ENCODE results near the gene SCYL2. TPM values are rescaled to one million over a fixed set of nuclear protein-coding genes. Genes with fewer than 3 reads are reported as not detected.
A peak's percentile ranks its signal among the peaks of the same experiment; 100 is the strongest.

Gene SCYL2, protein sequence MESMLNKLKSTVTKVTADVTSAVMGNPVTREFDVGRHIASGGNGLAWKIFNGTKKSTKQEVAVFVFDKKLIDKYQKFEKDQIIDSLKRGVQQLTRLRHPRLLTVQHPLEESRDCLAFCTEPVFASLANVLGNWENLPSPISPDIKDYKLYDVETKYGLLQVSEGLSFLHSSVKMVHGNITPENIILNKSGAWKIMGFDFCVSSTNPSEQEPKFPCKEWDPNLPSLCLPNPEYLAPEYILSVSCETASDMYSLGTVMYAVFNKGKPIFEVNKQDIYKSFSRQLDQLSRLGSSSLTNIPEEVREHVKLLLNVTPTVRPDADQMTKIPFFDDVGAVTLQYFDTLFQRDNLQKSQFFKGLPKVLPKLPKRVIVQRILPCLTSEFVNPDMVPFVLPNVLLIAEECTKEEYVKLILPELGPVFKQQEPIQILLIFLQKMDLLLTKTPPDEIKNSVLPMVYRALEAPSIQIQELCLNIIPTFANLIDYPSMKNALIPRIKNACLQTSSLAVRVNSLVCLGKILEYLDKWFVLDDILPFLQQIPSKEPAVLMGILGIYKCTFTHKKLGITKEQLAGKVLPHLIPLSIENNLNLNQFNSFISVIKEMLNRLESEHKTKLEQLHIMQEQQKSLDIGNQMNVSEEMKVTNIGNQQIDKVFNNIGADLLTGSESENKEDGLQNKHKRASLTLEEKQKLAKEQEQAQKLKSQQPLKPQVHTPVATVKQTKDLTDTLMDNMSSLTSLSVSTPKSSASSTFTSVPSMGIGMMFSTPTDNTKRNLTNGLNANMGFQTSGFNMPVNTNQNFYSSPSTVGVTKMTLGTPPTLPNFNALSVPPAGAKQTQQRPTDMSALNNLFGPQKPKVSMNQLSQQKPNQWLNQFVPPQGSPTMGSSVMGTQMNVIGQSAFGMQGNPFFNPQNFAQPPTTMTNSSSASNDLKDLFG
- total RNA-seq (2021): 33.4 to 37.1 TPM (median 33.8 TPM) in 3 replicates
- percentile 83 among the genes with signal in this experiment for Bru-seq, nascent RNA
- long read RNA-seq, experiment 1, full-length matches to known transcripts: 26 of 115 reads
- long read RNA-seq, experiment 1, partial matches to known transcripts: 18 of 115 reads
- long read RNA-seq, experiment 1, other reads (novel, unspliced or antisense): 71 of 115 reads
- long read RNA-seq, experiment 2, full-length matches to known transcripts: 2 of 38 reads
- long read RNA-seq, experiment 2, partial matches to known transcripts: 11 of 38 reads
- long read RNA-seq, experiment 2, other reads (novel, unspliced or antisense): 25 of 38 reads
- long read RNA-seq, experiment 3, partial matches to known transcripts: 0 of 2 reads
- long read RNA-seq, experiment 3, other reads (novel, unspliced or antisense): 2 of 2 reads

DNA sequence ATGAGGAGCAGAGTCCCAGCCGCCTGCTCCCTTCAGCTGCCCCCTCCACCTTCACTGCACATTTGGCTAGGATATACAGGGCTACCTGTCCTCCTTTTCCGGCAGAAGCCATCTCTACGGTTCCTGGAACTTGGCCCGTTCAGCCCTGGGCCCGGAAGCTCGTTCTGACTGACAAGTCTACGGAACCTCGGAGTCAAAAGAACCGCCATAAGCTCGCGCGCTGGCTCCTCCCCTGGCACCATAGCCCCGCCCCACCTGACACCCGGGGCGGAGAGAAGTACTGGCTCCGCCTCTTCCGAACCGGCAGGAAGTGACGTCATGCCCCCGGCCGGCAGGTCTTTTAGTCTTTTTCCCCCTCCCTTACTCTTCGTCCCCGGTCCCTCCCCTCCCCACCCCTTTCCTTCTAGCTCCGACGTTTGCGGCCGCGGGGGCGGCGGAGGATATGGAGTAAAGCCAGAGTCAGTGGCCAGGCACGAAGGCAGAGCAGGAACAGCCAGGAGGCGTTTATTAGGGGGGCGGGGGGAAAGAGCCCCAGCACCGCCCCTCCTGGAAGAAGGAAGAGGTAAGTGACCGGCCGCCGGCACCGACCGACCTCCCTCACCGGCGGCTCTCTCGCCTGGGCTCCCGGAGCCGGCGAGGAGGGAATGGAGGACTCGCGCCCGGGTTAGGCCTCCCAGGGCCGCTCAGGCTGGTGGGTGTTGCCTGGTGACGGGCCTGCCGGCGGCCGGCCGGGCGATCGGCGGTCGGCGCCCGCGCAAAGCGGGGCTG lies at the start of gene SCYL2, which contains the start of gene DEPDC4:
TSS of gene SCYL2 (plus strand) at position 343 of the 768 bp plus-strand sequence. CDS start 15,794 bp downstream, outside the sequence.
TSS of gene DEPDC4 (minus strand) at position 245 of the 768 bp plus-strand sequence. CDS start at position 242, 3 bp downstream.
- no peaks in the 10 kb centered on the region for H3K9me3 Mint-ChIP-seq
- peaks cover 20% of the 10 kb centered on the region for H3K4me1 Mint-ChIP-seq
- TF ChIP-seq GRHL2 (CRISPR knock-in tag; IDR thresholded peaks at IDR 0.05; ENCODE audit: insufficient replicate concordance, severe bottlenecking): no peak
- no peak; the same call in 1 of the 2 replicates for TF ChIP-seq TEAD1 (CRISPR knock-in tag; IDR thresholded peaks at IDR 0.05)
- TF ChIP-seq FOXK1 (CRISPR knock-in tag; IDR thresholded peaks at IDR 0.05): no peak
- peak; percentile 73 for TF ChIP-seq SP1 (CRISPR knock-in tag; conservative IDR thresholded peaks at IDR 0.05)
- TF ChIP-seq, protein P1, sequence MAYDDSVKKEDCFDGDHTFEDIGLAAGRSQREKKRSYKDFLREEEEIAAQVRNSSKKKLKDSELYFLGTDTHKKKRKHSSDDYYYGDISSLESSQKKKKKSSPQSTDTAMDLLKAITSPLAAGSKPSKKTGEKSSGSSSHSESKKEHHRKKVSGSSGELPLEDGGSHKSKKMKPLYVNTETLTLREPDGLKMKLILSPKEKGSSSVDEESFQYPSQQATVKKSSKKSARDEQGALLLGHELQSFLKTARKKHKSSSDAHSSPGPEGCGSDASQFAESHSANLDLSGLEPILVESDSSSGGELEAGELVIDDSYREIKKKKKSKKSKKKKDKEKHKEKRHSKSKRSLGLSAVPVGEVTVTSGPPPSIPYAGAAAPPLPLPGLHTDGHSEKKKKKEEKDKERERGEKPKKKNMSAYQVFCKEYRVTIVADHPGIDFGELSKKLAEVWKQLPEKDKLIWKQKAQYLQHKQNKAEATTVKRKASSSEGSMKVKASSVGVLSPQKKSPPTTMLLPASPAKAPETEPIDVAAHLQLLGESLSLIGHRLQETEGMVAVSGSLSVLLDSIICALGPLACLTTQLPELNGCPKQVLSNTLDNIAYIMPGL (CRISPR knock-in tag; IDR thresholded peaks at IDR 0.05): peak; percentile 63; the same call in 1 of the 2 replicates
- TF ChIP-seq, protein P2, sequence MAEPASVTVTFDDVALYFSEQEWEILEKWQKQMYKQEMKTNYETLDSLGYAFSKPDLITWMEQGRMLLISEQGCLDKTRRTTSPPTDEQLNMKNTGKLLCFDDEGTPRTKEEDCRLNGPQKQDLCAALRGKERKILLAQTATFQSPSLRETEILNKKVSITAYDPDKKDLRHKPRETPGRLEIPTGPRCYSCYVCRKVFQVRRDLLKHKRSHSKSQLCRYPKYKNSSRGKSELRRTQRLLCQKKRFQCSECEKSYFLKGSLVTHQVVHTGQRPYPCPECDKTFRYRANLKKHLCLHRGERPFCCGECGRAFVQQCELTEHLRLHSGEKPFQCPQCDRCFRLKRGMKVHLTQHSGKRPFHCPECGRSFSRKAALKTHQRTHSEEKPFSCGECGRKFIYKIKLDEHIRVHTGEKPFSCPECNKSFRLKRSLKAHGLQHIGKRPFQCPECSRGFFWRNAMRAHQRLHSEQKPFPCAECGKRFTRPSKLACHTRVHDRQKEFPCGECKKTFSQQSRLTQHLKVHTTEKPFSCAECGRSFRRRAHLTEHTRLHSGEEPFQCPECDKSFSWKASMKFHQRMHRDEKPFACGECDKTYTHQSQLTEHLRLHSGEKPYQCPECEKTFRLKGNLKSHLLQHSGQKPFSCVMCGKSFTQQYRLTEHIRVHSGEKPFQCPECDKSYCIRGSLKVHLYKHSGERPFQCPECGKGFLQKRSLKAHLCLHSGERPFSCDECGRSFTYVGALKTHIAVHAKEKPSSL (CRISPR knock-in tag; conservative IDR thresholded peaks at IDR 0.05): no peak
- TF ChIP-seq, protein P3, sequence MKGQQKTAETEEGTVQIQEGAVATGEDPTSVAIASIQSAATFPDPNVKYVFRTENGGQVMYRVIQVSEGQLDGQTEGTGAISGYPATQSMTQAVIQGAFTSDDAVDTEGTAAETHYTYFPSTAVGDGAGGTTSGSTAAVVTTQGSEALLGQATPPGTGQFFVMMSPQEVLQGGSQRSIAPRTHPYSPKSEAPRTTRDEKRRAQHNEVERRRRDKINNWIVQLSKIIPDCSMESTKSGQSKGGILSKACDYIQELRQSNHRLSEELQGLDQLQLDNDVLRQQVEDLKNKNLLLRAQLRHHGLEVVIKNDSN (CRISPR knock-in tag; IDR thresholded peaks at IDR 0.05): peak; percentile 29; the same call in 1 of the 2 replicates
- TF ChIP-seq, protein P4, sequence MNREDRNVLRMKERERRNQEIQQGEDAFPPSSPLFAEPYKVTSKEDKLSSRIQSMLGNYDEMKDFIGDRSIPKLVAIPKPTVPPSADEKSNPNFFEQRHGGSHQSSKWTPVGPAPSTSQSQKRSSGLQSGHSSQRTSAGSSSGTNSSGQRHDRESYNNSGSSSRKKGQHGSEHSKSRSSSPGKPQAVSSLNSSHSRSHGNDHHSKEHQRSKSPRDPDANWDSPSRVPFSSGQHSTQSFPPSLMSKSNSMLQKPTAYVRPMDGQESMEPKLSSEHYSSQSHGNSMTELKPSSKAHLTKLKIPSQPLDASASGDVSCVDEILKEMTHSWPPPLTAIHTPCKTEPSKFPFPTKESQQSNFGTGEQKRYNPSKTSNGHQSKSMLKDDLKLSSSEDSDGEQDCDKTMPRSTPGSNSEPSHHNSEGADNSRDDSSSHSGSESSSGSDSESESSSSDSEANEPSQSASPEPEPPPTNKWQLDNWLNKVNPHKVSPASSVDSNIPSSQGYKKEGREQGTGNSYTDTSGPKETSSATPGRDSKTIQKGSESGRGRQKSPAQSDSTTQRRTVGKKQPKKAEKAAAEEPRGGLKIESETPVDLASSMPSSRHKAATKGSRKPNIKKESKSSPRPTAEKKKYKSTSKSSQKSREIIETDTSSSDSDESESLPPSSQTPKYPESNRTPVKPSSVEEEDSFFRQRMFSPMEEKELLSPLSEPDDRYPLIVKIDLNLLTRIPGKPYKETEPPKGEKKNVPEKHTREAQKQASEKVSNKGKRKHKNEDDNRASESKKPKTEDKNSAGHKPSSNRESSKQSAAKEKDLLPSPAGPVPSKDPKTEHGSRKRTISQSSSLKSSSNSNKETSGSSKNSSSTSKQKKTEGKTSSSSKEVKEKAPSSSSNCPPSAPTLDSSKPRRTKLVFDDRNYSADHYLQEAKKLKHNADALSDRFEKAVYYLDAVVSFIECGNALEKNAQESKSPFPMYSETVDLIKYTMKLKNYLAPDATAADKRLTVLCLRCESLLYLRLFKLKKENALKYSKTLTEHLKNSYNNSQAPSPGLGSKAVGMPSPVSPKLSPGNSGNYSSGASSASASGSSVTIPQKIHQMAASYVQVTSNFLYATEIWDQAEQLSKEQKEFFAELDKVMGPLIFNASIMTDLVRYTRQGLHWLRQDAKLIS (CRISPR knock-in tag; IDR thresholded peaks at IDR 0.05; ENCODE audit: borderline replicate concordance): no peak
- TF ChIP-seq, protein P5, sequence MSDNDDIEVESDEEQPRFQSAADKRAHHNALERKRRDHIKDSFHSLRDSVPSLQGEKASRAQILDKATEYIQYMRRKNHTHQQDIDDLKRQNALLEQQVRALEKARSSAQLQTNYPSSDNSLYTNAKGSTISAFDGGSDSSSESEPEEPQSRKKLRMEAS (CRISPR knock-in tag; IDR thresholded peaks at IDR 0.05): 0 out of 2 replicates have a peak, but pooled peaks have one; percentile 9
- TF ChIP-seq, protein P6, sequence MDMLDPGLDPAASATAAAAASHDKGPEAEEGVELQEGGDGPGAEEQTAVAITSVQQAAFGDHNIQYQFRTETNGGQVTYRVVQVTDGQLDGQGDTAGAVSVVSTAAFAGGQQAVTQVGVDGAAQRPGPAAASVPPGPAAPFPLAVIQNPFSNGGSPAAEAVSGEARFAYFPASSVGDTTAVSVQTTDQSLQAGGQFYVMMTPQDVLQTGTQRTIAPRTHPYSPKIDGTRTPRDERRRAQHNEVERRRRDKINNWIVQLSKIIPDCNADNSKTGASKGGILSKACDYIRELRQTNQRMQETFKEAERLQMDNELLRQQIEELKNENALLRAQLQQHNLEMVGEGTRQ (CRISPR knock-in tag; IDR thresholded peaks at IDR 0.05): peak; percentile 45; the same call in 1 of the 2 replicates
- peak; percentile 87 for TF ChIP-seq CREM (CRISPR knock-in tag; IDR thresholded peaks at IDR 0.05)
- ATAC-seq (peak; percentile 92), DNase-seq (ENCODE audit: low spot score) (peak; percentile 92)
- ChIA-PET CTCF (interaction anchor here (0.6 to 2.2 kb wide), 9 partner anchors 12 to 449 kb away, joined by 4 to 9 read pairs (median 4); partner anchors contain the start of genes ACTR6 and GAS2L3), POLR2A (interaction anchor here (0.5 to 2.5 kb wide), 12 partner anchors 10 to 924 kb away, joined by 3 to 11 read pairs (median 3); partner anchors contain the start of gene ACTR6)
- peak within 1 kb of the TSS; percentile 99 for H3K27ac Mint-ChIP-seq
- no peaks in the 10 kb centered on the region for H3K27me3 Mint-ChIP-seq (ENCODE audit: low read depth)
- H3K4me3 Mint-ChIP-seq: peak within 1 kb of the TSS; percentile 98
- H3K36me3 Mint-ChIP-seq: no peaks in the 10 kb centered on the region

All from WTC11 (cell line).